ENCODE measurements around the gene ABCC2. TPM values are rescaled to one million over a fixed set of nuclear protein-coding genes. Genes with fewer than 3 reads are reported as not detected.

Gene ABCC2
- total RNA-seq, 1 experiment from 2014 or later: 6.5 TPM

Other genes starting within 250 kb of the ABCC2 start
- gene NKX2-3, start 249.7 kb upstream of the ABCC2 start, total RNA-seq (2021; ENCODE audit: unreplicated experiment): 0.15 TPM
- gene SLC25A28, start 162.2 kb upstream of the ABCC2 start, total RNA-seq (2021; ENCODE audit: unreplicated experiment): 42.8 TPM
- 15.9 TPM for gene ENTPD7, start 123.1 kb upstream of the ABCC2 start, total RNA-seq (2021; ENCODE audit: unreplicated experiment)
- 62.9 TPM for gene COX15, start 50.5 kb upstream of the ABCC2 start, total RNA-seq (2021; ENCODE audit: unreplicated experiment)
- gene CUTC, start 50.4 kb upstream of the ABCC2 start, total RNA-seq (2021; ENCODE audit: unreplicated experiment): 37.0 TPM
- gene DNMBP, start 227.3 kb downstream of the ABCC2 start, total RNA-seq (2021; ENCODE audit: unreplicated experiment): 39.3 TPM